Measurements from ENCODE around the gene TMEM60.

DNA sequence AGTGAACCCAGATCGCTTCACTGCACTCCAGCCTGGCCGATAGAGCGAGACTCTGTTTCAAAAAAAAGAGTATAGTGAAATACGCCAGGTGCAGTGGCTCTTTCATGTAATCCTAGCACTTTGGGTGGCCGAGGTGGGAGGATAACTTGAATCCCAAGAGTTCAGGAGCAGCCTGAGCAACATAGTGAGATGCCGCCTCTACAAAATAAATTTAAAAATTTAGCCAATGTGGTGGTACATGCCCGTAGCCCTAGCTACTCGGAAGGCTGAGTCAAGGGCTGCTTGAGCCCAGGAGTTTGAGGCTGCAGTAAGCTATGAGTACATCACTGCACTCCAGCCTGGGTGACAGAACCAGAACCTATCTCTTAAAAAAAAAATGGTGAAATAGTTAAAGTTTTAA, 27.9 kb downstream of the TMEM60 start:
- TF ChIP-seq POLR2A (IDR thresholded peaks at IDR 0.05): no peak
- TF ChIP-seq, protein P1, sequence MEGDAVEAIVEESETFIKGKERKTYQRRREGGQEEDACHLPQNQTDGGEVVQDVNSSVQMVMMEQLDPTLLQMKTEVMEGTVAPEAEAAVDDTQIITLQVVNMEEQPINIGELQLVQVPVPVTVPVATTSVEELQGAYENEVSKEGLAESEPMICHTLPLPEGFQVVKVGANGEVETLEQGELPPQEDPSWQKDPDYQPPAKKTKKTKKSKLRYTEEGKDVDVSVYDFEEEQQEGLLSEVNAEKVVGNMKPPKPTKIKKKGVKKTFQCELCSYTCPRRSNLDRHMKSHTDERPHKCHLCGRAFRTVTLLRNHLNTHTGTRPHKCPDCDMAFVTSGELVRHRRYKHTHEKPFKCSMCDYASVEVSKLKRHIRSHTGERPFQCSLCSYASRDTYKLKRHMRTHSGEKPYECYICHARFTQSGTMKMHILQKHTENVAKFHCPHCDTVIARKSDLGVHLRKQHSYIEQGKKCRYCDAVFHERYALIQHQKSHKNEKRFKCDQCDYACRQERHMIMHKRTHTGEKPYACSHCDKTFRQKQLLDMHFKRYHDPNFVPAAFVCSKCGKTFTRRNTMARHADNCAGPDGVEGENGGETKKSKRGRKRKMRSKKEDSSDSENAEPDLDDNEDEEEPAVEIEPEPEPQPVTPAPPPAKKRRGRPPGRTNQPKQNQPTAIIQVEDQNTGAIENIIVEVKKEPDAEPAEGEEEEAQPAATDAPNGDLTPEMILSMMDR (IDR thresholded peaks at IDR 0.05): no peak

Measured in lower leg skin (tissue), 3 donors.